HepG2 (cell line): ENCODE results near the gene TMEM253. TPM values are rescaled to one million over a fixed set of nuclear protein-coding genes. Genes with fewer than 3 reads are reported as not detected.

Experiments used
- ATF4 ChIP-seq, 2 experiments: fragments of 450-650 bp in 1 of 2; sonication (generic) in 1 of 2; formaldehyde crosslinking; IDR thresholded peaks; 2 replicates each; pipeline versions ENCODE4 v1.5.0 to v1.8.0; 2020 to 2022; ENCODE audit warnings: mild to moderate bottlenecking in 1 of 2, missing genetic modification reagents in 1 of 2
- CBFB ChIP-seq: sonication (generic); formaldehyde crosslinking; IDR thresholded peaks from 2 replicates; pipeline ENCODE4 v1.4.0; 2020; ENCODE audit warnings: missing genetic modification reagents
- ERF ChIP-seq: IDR thresholded peaks from 2 replicates; pipeline ENCODE4 v1.6.1; 2018; ENCODE audit warnings: missing biosample characterization, missing genetic modification reagents
- FUBP1 ChIP-seq: sonication (generic); formaldehyde crosslinking; IDR thresholded peaks from 2 replicates; pipeline ENCODE4 v1.5.1; 2020; ENCODE audit warnings: missing genetic modification reagents, mild to moderate bottlenecking, borderline replicate concordance
- HES4 ChIP-seq: sonication (generic); formaldehyde crosslinking; IDR thresholded peaks from 2 replicates; pipeline ENCODE4 v1.9.0; 2021; ENCODE audit warnings: mild to moderate bottlenecking, missing genetic modification reagents, borderline replicate concordance
- JUND ChIP-seq: sonication (generic); formaldehyde crosslinking; IDR thresholded peaks from 2 replicates; pipeline ENCODE4 v1.8.0; 2022; ENCODE audit warnings: mild to moderate bottlenecking, missing genetic modification reagents
- KDM4B ChIP-seq: sonication (generic); formaldehyde crosslinking; IDR thresholded peaks from 2 replicates; pipeline ENCODE4 v1.4.0; 2020; ENCODE audit warnings: missing genetic modification reagents
- NCOA2 ChIP-seq: sonication (generic); formaldehyde crosslinking; IDR thresholded peaks from 2 replicates; pipeline ENCODE4 v1.8.0; 2022; ENCODE audit warnings: inconsistent platforms
- PBX3 ChIP-seq: sonication (generic); formaldehyde crosslinking; IDR thresholded peaks from 2 replicates; pipeline ENCODE4 v1.8.1; 2023; ENCODE audit warnings: missing genetic modification reagents, inconsistent platforms, borderline replicate concordance
- POGZ ChIP-seq: sonication (generic); formaldehyde crosslinking; IDR thresholded peaks from 2 replicates; pipeline ENCODE4 v1.4.0; 2020; ENCODE audit warnings: mild to moderate bottlenecking, missing genetic modification reagents
- RBFOX2 ChIP-seq: fragments of 200-400 bp; formaldehyde crosslinking; IDR thresholded peaks from 2 replicates; pipeline ENCODE4 v1.6.1; 2017; ENCODE audit warnings: low read depth, mild to moderate bottlenecking, low read length
- TP53 ChIP-seq: sonication (generic); formaldehyde crosslinking; conservative IDR thresholded peaks from 2 replicates; pipeline ENCODE4 v1.4.0; 2020; ENCODE audit warnings: missing genetic modification reagents
- WIZ ChIP-seq: sonication (generic); formaldehyde crosslinking; IDR thresholded peaks from 2 replicates; pipeline ENCODE4 v1.5.1; 2020; ENCODE audit warnings: mild to moderate bottlenecking, missing genetic modification reagents
- XRCC5 ChIP-seq: fragments of 200-400 bp; formaldehyde crosslinking; optimal IDR thresholded peaks from 2 replicates; pipeline ENCODE3; 2017; ENCODE audit warnings: mild to moderate bottlenecking, low read length
- ZNF143 ChIP-seq: sonication (generic); formaldehyde crosslinking; IDR thresholded peaks from 2 replicates; pipeline ENCODE4 v1.4.0; 2020; ENCODE audit warnings: missing genetic modification reagents
- ZNF225 ChIP-seq: sonication (generic); formaldehyde crosslinking; IDR thresholded peaks from 2 replicates; pipeline ENCODE4 v1.4.0; 2020; ENCODE audit warnings: mild to moderate bottlenecking, missing genetic modification reagents
- ZNF350 ChIP-seq: sonication (generic); formaldehyde crosslinking; IDR thresholded peaks from 2 replicates; pipeline ENCODE4 v1.4.0; 2020; ENCODE audit warnings: mild to moderate bottlenecking, low read depth, missing genetic modification reagents, borderline replicate concordance
- ZNF430 ChIP-seq: sonication (generic); formaldehyde crosslinking; IDR thresholded peaks from 2 replicates; pipeline ENCODE4 v1.9.0; 2021; ENCODE audit warnings: mild to moderate bottlenecking, missing genetic modification reagents
- ZNF432 ChIP-seq: sonication (generic); formaldehyde crosslinking; IDR thresholded peaks from 2 replicates; pipeline ENCODE4 v1.5.0; 2020; ENCODE audit warnings: missing genetic modification reagents, mild to moderate bottlenecking, borderline replicate concordance
- ZNF576 ChIP-seq: sonication (generic); formaldehyde crosslinking; IDR thresholded peaks from 2 replicates; pipeline ENCODE4 v1.4.0; 2020; ENCODE audit warnings: mild to moderate bottlenecking, missing genetic modification reagents
- ZNF724P ChIP-seq: sonication (generic); formaldehyde crosslinking; IDR thresholded peaks from 2 replicates; pipeline ENCODE4 v1.8.0; 2022; ENCODE audit warnings: missing genetic modification reagents, borderline replicate concordance
- ZNF776 ChIP-seq: sonication (generic); formaldehyde crosslinking; IDR thresholded peaks from 2 replicates; pipeline ENCODE4 v1.4.0; 2020; ENCODE audit warnings: mild to moderate bottlenecking, missing genetic modification reagents
- ZNF784 ChIP-seq: sonication (generic); formaldehyde crosslinking; IDR thresholded peaks from 2 replicates; pipeline ENCODE4 v1.5.1; 2020; ENCODE audit warnings: missing genetic modification reagents, mild to moderate bottlenecking, borderline replicate concordance
- polyA plus RNA-seq, 8 experiments: library from polyadenylated mRNA; depleted of rRNA in 3 of 8; stranded (reverse) in 7 of 8; unstranded in 1 of 8; fragments of >200 nt; fragmentation: Illumina TruSeq in 4 of 8; extraction: Trizol in 4 of 8; gene quantifications; 2 replicates each; pipeline versions ENCODE4 v1.2.1 to v1.2.3, GENCODE V29; 2011 to 2016; ENCODE audit warnings: low read depth in 4 of 8, missing spikeins in 1 of 8, mixed read lengths in 1 of 8; ENCODE audit not compliant: insufficient read depth in 1 of 8
- total RNA-seq, 5 experiments: library from RNA; depleted of rRNA; stranded (reverse); fragments of >200 nt; fragmentation: Illumina TruSeq; extraction: Trizol; gene quantifications; 2 replicates each; pipeline ENCODE4 v1.2.3, GENCODE V29; 2016; ENCODE audit warnings: low read depth in 1 of 5

TMEM253 gene
- total and polyA plus RNA-seq, 2 of the 13 experiments (the other 11 are each of a cell fraction or from before 2014, with no cell fraction given): 0.29 to 0.45 TPM

GRCh38 chr14:21070610-21071224, 30.1 kb upstream of the TMEM253 start (continued):
- TF ChIP-seq PBX3 (CRISPR knock-in tag) (no peak), ZNF430 (CRISPR knock-in tag) (peak; percentile 90; the same call in 1 of the 2 replicates), HES4 (0 out of 2 replicates have a peak, but pooled peaks have one; percentile 2), ZNF225 (peak; percentile 24; the same call in 1 of the 2 replicates), RBFOX2 (0 out of 2 replicates have a peak, but pooled peaks have one; percentile 34), CBFB (CRISPR knock-in tag) (no peak; the same call in 1 of the 2 replicates), WIZ (CRISPR knock-in tag) (no peak), ZNF784 (CRISPR knock-in tag) (0 out of 2 replicates have a peak, but pooled peaks have one; percentile 33), ZNF724P (CRISPR knock-in tag) (no peak), POGZ (CRISPR knock-in tag) (peak; percentile 23; the same call in 1 of the 2 replicates), ATF4 (CRISPR knock-in tag; IDR thresholded peaks at IDR 0.05) (no peak), ZNF143 (CRISPR knock-in tag) (no peak; the same call in 1 of the 2 replicates), XRCC5 (no peak), TP53 (CRISPR knock-in tag) (peak; percentile 49; the same call in 1 of the 2 replicates), NCOA2 (CRISPR knock-in tag) (no peak), JUND (CRISPR knock-in tag) (no peak), ZNF776 (CRISPR knock-in tag) (no peak), FUBP1 (no peak), ZNF432 (no peak), KDM4B (CRISPR knock-in tag) (no peak), ZNF576 (no peak; the same call in 1 of the 2 replicates), ERF (CRISPR knock-in tag) (no peak), ZNF350 (CRISPR knock-in tag) (peak; percentile 75; the same call in 1 of the 2 replicates)
